Measurements from ENCODE around the gene ETFRF1. TPM values are rescaled to one million over a fixed set of nuclear protein-coding genes. Genes with fewer than 3 reads are reported as not detected.

Gene ETFRF1
- polyA plus RNA-seq, 1 donor from 2014 or later = 81.8 TPM

Other genes with a start within 250 kb of the ETFRF1 start
- gene BCAT1, start 246.1 kb upstream of the ETFRF1 start, polyA plus RNA-seq = 26.1 and 31.3 TPM in 2 replicates
- gene DNAI7, start 77 bp upstream of the ETFRF1 start, polyA plus RNA-seq = 0.58 and 1.3 TPM in 2 replicates
- 34.7 and 35.1 TPM in 2 replicates for gene KRAS, start 55.7 kb downstream of the ETFRF1 start, polyA plus RNA-seq

Data from neural cell (in vitro differentiated cells).